ENCODE measurements around the gene LELP1. TPM values are rescaled to one million over a fixed set of nuclear protein-coding genes. Genes with fewer than 3 reads are reported as not detected.

Gene LELP1
- total and polyA plus RNA-seq, 2 of the 8 experiments (the other 6 are each of a cell fraction or from before 2014, with no cell fraction given): not detected

- TF ChIP-seq CHD7 (IDR thresholded peaks at IDR 0.05; ENCODE audit: insufficient replicate concordance, low read length) (no peak), KDM1A (IDR thresholded peaks at IDR 0.05; ENCODE audit: borderline replicate concordance, low read length) (no peak), KDM5A (IDR thresholded peaks at IDR 0.05; ENCODE audit: low read length) (no peak), SIX5 (IDR thresholded peaks at IDR 0.05; ENCODE audit: low read depth, low read length) (no peak), CHD1 (IDR thresholded peaks at IDR 0.05; ENCODE audit: low read depth, low read length) (no peak), RBBP5 (IDR thresholded peaks at IDR 0.05; ENCODE audit: borderline replicate concordance, low read depth, low read length) (no peak), BACH1 (IDR thresholded peaks at IDR 0.05; ENCODE audit: low read length) (no peak), MAFK (IDR thresholded peaks at IDR 0.05; ENCODE audit: low read depth, low read length) (no peak), CREB1 (IDR thresholded peaks at IDR 0.05) (no peak), YY1 (IDR thresholded peaks at IDR 0.05; ENCODE audit: low read depth, low read length) (no peak), CBX8 (IDR thresholded peaks at IDR 0.05; ENCODE audit: borderline replicate concordance, low read depth, low read length) (no peak), E2F6 (IDR thresholded peaks at IDR 0.05) (no peak)
These were observed 24.3 kb upstream of the LELP1 start (continued) for GRCh38 chr1:153178922-153179321.

Measured in H1 (cell line).